Activated CD8-positive, alpha-beta memory T cell treated with anti-CD3 and anti-CD28 coated beads, Interleukin-2, amount 10 ng/mL, durations not matched to agents 7 days and 5 days (primary cell): ENCODE results near the gene ARHGAP26. TPM values are rescaled to one million over a fixed set of nuclear protein-coding genes. Genes with fewer than 3 reads are reported as not detected.

ENCODE experiments used
- ATAC-seq: fragments of 150-1000 bp; cut with Tn5 transposase; one replicate; pipeline ENCODE4 v1.10.0; 2021; ENCODE audit warnings: moderate library complexity
- CTCF ChIA-PET: fragments of 350-600 bp; sonication (Branson Sonifier 250); formaldehyde crosslinking; loops from one replicate; lab custom pipeline; 2021; ENCODE audit warnings: antibody characterized with exemption; lab: Charles Lee
- DNase-seq: peaks from one replicate; pipeline ENCODE4 v3.0.0-alpha.2; 2020
- H3K27ac Mint-ChIP-seq: one replicate; pipeline ENCODE4 v1.8.0; 2021; ENCODE audit warnings: mild to moderate bottlenecking, mixed read lengths
- H3K27me3 Mint-ChIP-seq: one replicate; pipeline ENCODE4 v1.8.0; 2021; ENCODE audit warnings: mixed read lengths
- H3K36me3 Mint-ChIP-seq: one replicate; pipeline ENCODE4 v1.8.0; 2021; ENCODE audit warnings: mild to moderate bottlenecking, mixed read lengths
- H3K4me1 Mint-ChIP-seq: one replicate; pipeline ENCODE4 v1.8.0; 2021; ENCODE audit warnings: mixed read lengths
- H3K4me3 Mint-ChIP-seq: one replicate; pipeline ENCODE4 v1.8.0; 2021; ENCODE audit warnings: mild to moderate bottlenecking, moderate library complexity, mixed read lengths
- H3K9me3 Mint-ChIP-seq: one replicate; pipeline ENCODE4 v1.8.0; 2022; ENCODE audit warnings: low read depth, mixed read lengths
- total RNA-seq, 2 experiments: library from RNA; stranded (reverse); gene quantifications; one replicate each; pipeline ENCODE4 v1.2.3, GENCODE V29; 2021

The ARHGAP26 gene
- total RNA-seq, 2 experiments from 2014 or later: 12.6 to 38.9 TPM

GRCh38 chr5:143213231-143213850 lies 443.2 kb downstream of the ARHGAP26 start:
- H3K4me1 Mint-ChIP-seq: peaks cover 37% of the 10 kb centered on the region
- DNase-seq (no peak), ATAC-seq (no peak)
- peak overlapping the region; percentile 56 for H3K27ac Mint-ChIP-seq
- H3K4me3 Mint-ChIP-seq: no peak overlapping the region
- H3K36me3 Mint-ChIP-seq: peaks cover 10% of the 10 kb centered on the region
- CTCF ChIA-PET: interaction anchor here (1.0 to 1.4 kb wide), 3 partner anchors 9 to 190 kb away, joined by 3 to 4 read pairs (median 3); partner anchors contain the start of gene NR3C1
- no peaks in the 10 kb centered on the region for H3K9me3 Mint-ChIP-seq
- no peaks in the 10 kb centered on the region for H3K27me3 Mint-ChIP-seq

DNA sequence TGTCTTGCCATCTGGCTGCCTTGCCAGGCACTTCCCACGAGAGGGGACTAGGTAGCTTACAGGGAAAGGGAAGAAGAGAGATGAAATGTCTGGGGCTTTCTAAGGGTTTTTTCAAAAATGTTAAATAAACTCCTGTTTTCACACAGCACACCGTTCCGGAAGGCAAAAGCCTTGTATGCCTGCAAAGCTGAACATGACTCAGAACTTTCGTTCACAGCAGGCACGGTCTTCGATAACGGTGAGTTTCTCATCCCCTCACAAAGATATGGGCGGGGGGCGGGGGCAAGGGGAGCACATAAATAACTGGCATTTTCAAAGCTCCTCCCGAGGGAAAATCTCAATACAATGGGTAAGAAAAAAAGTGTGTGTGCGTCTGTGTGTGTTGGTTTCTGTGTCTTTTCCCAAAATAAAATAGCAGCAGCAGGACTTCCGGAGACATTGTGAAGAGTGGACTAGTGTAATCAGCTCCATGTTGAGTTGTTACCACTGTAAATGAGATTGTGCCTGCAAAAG lies 443.7 kb downstream of the ARHGAP26 start:
- H3K9me3 Mint-ChIP-seq: no peaks in the 10 kb centered on the region
- peak overlapping the region; percentile 6 for H3K4me3 Mint-ChIP-seq
- H3K4me1 Mint-ChIP-seq: peaks cover 38% of the 10 kb centered on the region
- peaks cover 10% of the 10 kb centered on the region for H3K36me3 Mint-ChIP-seq
- CTCF ChIA-PET: interaction anchor here (1.0 to 1.4 kb wide), 3 partner anchors 8 to 190 kb away, joined by 3 to 4 read pairs (median 3); partner anchors contain the start of gene NR3C1
- DNase-seq (peak; percentile 62), ATAC-seq (peak; percentile 77)
- no peaks in the 10 kb centered on the region for H3K27me3 Mint-ChIP-seq
- peak overlapping the region; percentile 56 for H3K27ac Mint-ChIP-seq

DNA sequence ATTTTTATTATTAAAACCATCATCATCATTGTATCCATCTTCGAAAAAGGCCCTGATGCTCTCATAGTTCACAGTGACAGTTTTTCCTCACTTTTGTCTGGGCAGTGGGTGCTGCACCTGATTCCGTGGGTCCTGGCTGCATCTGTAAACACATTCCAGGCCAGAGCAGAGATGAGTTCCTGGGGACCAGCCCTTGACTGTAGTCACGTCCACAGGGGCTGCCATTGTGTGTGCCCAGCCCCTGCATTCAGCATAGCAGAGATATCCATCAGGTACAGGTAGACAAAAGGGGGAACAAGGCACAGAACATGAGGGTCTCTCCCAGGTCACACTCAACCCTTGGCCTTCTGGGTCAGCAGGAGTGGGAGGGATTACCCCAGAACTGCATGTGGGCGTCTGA lies 444.3 kb downstream of the ARHGAP26 start:
- Mint-ChIP-seq H3K27me3 (no peaks in the 10 kb centered on the region), H3K4me1 (peaks cover 38% of the 10 kb centered on the region), H3K27ac (no peak overlapping the region), H3K9me3 (no peaks in the 10 kb centered on the region), H3K4me3 (no peak overlapping the region), H3K36me3 (peaks cover 8% of the 10 kb centered on the region)
- DNase-seq: no peak
- CTCF ChIA-PET: interaction anchor here (1.2 to 1.4 kb wide), 2 partner anchors 7 to 19 kb away, joined by 3 read pairs; no protein-coding TSS in a partner anchor
- ATAC-seq: no peak

GRCh38 chr5:143214890-143215289 lies 444.7 kb downstream of the ARHGAP26 start:
- DNase-seq (no peak), ATAC-seq (no peak)
- no peaks in the 10 kb centered on the region for H3K27me3 Mint-ChIP-seq
- peaks cover 8% of the 10 kb centered on the region for H3K36me3 Mint-ChIP-seq
- peaks cover 38% of the 10 kb centered on the region for H3K4me1 Mint-ChIP-seq
- CTCF ChIA-PET: no interaction called here
- no peaks in the 10 kb centered on the region for H3K9me3 Mint-ChIP-seq
- H3K27ac Mint-ChIP-seq: no peak overlapping the region
- no peak overlapping the region for H3K4me3 Mint-ChIP-seq

DNA sequence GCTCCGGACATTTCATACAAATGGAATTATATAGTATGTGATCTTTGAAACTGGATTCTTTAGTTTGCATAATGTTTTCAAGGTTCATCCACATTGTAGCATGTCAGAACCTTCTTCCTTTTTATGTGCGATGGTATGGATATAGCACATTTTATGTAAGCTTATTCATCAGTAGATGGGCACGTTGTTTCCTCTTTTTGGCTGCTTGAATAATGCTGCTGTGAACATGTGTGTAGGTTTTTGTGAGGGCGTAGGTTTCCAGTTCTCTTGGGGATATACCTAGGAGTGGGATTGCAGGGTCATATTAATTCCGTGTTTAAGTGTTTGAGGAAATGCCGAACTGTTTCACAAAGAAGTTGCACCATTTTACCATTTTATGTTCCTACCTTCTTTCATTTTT lies 445.5 kb downstream of the ARHGAP26 start:
- peaks cover 41% of the 10 kb centered on the region for H3K4me1 Mint-ChIP-seq

GRCh38 chr5:143216211-143216610 lies 446.0 kb downstream of the ARHGAP26 start:
- no peak for ATAC-seq
- DNase-seq: no peak
- H3K4me1 Mint-ChIP-seq: peaks cover 46% of the 10 kb centered on the region
- H3K27ac Mint-ChIP-seq: no peak overlapping the region
- CTCF ChIA-PET: no interaction called here
- no peak overlapping the region for H3K4me3 Mint-ChIP-seq
- H3K36me3 Mint-ChIP-seq: peaks cover 6% of the 10 kb centered on the region
- H3K27me3 Mint-ChIP-seq: no peaks in the 10 kb centered on the region
- no peaks in the 10 kb centered on the region for H3K9me3 Mint-ChIP-seq

More for the DNA sequence above, 445.5 kb downstream of the ARHGAP26 start:
- Mint-ChIP-seq H3K36me3 (peaks cover 6% of the 10 kb centered on the region), H3K4me3 (no peak overlapping the region), H3K27me3 (no peaks in the 10 kb centered on the region), H3K9me3 (no peaks in the 10 kb centered on the region), H3K27ac (no peak overlapping the region)
- CTCF ChIA-PET: no interaction called here
- DNase-seq: no peak
- no peak for ATAC-seq

- Mint-ChIP-seq H3K27ac (peak overlapping the region; percentile 46), H3K27me3 (no peaks in the 10 kb centered on the region), H3K9me3 (no peaks in the 10 kb centered on the region), H3K36me3 (peaks cover 6% of the 10 kb centered on the region), H3K4me1 (peaks cover 56% of the 10 kb centered on the region), H3K4me3 (no peak overlapping the region)
- CTCF ChIA-PET: interaction anchor here (0.8 to 1.0 kb wide), 2 partner anchors 28 to 149 kb away, joined by 3 read pairs; no protein-coding TSS in a partner anchor
- DNase-seq (no peak), ATAC-seq (no peak)
Observed at GRCh38 chr5:143217065-143217803, 447.1 kb downstream of the ARHGAP26 start.

DNA sequence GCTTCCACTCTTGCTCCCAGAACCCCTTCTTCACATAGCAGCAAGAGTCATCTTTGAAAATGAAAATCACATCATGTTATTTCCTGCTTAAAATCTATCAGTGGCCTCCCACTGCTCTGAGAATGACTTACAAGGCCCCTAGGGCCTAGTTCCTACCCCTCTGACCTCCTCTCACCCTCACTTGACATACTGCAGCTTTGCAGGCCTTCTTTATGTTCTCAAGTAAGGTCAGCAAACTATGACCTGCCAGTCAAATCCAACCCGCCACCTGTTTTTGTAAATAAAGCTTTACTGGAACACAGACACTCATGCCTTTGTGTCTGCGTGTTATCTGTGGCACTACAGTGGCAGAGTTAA lies 447.6 kb downstream of the ARHGAP26 start:
- H3K27ac Mint-ChIP-seq: peak overlapping the region; percentile 46
- peaks cover 62% of the 10 kb centered on the region for H3K4me1 Mint-ChIP-seq

GRCh38 chr5:143218517-143219170 lies 448.5 kb downstream of the ARHGAP26 start:
- CTCF ChIA-PET: interaction anchor here (1.2 kb wide), 1 partner anchor 185 kb away, joined by 3 read pairs; no protein-coding TSS in a partner anchor
- Mint-ChIP-seq H3K27me3 (no peaks in the 10 kb centered on the region), H3K36me3 (peaks cover 10% of the 10 kb centered on the region), H3K9me3 (no peaks in the 10 kb centered on the region), H3K4me3 (no peak overlapping the region), H3K4me1 (peaks cover 64% of the 10 kb centered on the region), H3K27ac (no peak overlapping the region)
- DNase-seq: no peak
- ATAC-seq: no peak

More for the DNA sequence above, 447.6 kb downstream of the ARHGAP26 start:
- CTCF ChIA-PET: interaction anchor here (0.8 to 1.0 kb wide), 2 partner anchors 28 to 149 kb away, joined by 3 read pairs; no protein-coding TSS in a partner anchor
- H3K27me3 Mint-ChIP-seq: no peaks in the 10 kb centered on the region
- DNase-seq (no peak), ATAC-seq (no peak)
- no peak overlapping the region for H3K4me3 Mint-ChIP-seq
- H3K36me3 Mint-ChIP-seq: peaks cover 6% of the 10 kb centered on the region
- no peaks in the 10 kb centered on the region for H3K9me3 Mint-ChIP-seq

DNA sequence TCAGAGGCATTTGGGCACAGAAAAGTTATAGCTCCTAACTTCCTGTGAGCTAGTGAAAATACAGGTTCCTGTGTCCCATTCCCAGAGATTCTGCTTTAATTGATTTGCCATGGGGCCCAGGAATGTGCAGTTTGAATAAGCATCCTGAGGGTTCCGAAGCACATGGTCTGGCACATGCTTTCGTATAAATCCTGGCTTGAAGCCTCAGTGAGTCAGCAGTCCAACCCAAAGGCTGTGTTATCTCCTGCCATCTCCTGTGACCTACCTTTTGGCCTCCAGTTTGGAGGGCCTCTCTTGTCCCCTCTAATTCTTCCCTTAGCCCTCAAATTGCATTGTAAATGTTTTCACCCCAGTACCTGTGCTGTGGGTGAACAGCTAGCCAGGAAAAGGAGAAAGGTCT lies 449.5 kb downstream of the ARHGAP26 start:
- H3K27ac Mint-ChIP-seq: no peak overlapping the region
- DNase-seq (no peak), ATAC-seq (no peak)
- H3K9me3 Mint-ChIP-seq: no peaks in the 10 kb centered on the region
- H3K4me1 Mint-ChIP-seq: peaks cover 60% of the 10 kb centered on the region
- no peak overlapping the region for H3K4me3 Mint-ChIP-seq
- no peaks in the 10 kb centered on the region for H3K27me3 Mint-ChIP-seq
- CTCF ChIA-PET: interaction anchor here (1.2 kb wide), 1 partner anchor 184 kb away, joined by 3 read pairs; no protein-coding TSS in a partner anchor
- peaks cover 16% of the 10 kb centered on the region for H3K36me3 Mint-ChIP-seq

- Mint-ChIP-seq H3K4me3 (no peak overlapping the region), H3K4me1 (peaks cover 57% of the 10 kb centered on the region), H3K9me3 (no peaks in the 10 kb centered on the region), H3K36me3 (peaks cover 18% of the 10 kb centered on the region), H3K27ac (no peak overlapping the region), H3K27me3 (no peaks in the 10 kb centered on the region)
- CTCF ChIA-PET: interaction anchor here (0.7 to 1.5 kb wide), 4 partner anchors 9 to 203 kb away, joined by 3 read pairs; no protein-coding TSS in a partner anchor
- DNase-seq (no peak), ATAC-seq (no peak)
Observed at GRCh38 chr5:143220748-143221251, 450.6 kb downstream of the ARHGAP26 start.

- no peaks in the 10 kb centered on the region for H3K9me3 Mint-ChIP-seq
- H3K4me3 Mint-ChIP-seq: peak overlapping the region; percentile 26
- H3K27ac Mint-ChIP-seq: peak overlapping the region; percentile 83
- H3K4me1 Mint-ChIP-seq: peaks cover 43% of the 10 kb centered on the region
- H3K36me3 Mint-ChIP-seq: peaks cover 12% of the 10 kb centered on the region
- no peaks in the 10 kb centered on the region for H3K27me3 Mint-ChIP-seq
- peak; percentile 81 for ATAC-seq
- peak; percentile 69 for DNase-seq
- CTCF ChIA-PET: interaction anchor here (0.9 to 1.8 kb wide), 6 partner anchors 8 to 220 kb away, joined by 3 to 5 read pairs (median 4); partner anchors contain the start of gene NR3C1
Observed at GRCh38 chr5:143222287-143223231, 452.4 kb downstream of the ARHGAP26 start.
